B cell (primary cell): ENCODE measurements around the gene HOXA4.

Source experiments
- CTCF ChIP-seq: fragments of 200-600 bp; IDR thresholded peaks from one replicate; pipeline ENCODE4 v1.8.0; 2022; ENCODE audit warnings: antibody characterized with exemption, mild to moderate bottlenecking
- EZH2 ChIP-seq: IDR thresholded peaks from 2 replicates; pipeline ENCODE4 v1.6.1; 2012; ENCODE audit warnings: borderline replicate concordance, low read depth, mild to moderate bottlenecking, moderate library complexity, low read length; ENCODE audit not compliant: insufficient read depth, poor library complexity, severe bottlenecking

- TF ChIP-seq CTCF (no peak), EZH2 (peak; percentile 63)
Observed at GRCh38 chr7:27098578-27099451, 31.7 kb downstream of the HOXA4 start.
